H1 (cell line): Measurements from ENCODE around the gene DENND4A. TPM values are rescaled to one million over a fixed set of nuclear protein-coding genes. Genes with fewer than 3 reads are reported as not detected.

Source experiments
- CTCF ChIA-PET: fragments of 300-600 bp; sonication (Branson Sonifier 250); formaldehyde crosslinking; loops from one replicate; lab custom pipeline; 2021; ENCODE audit not compliant: partially characterized antibody; lab: Charles Lee
- POLR2A ChIA-PET: fragments of 300-600 bp; sonication (Branson Sonifier 250); formaldehyde crosslinking; loops from one replicate; lab custom pipeline; 2021; ENCODE audit warnings: inconsistent platforms; ENCODE audit not compliant: partially characterized antibody; lab: Charles Lee
- DNase-seq, 2 experiments: peaks; one replicate each; pipeline versions ENCODE4 v3.0.0 to v3.0.0-alpha.2; 2010 to 2022; ENCODE audit warnings: low spot score in 2 of 2, low read depth in 1 of 2, mixed read lengths in 1 of 2
- FAIRE-seq: peaks from 2 replicates; lab custom pipeline; 2011; peaks lifted over from hg19 to GRCh38; lab: Jason Lieb, UNC
- H2AFZ ChIP-seq: 2 replicates; pipeline ENCODE4 v1.8.1; 2012; ENCODE audit warnings: low read length, inconsistent platforms
- H2AK5ac ChIP-seq: 2 replicates; pipeline ENCODE4 v1.6.1; 2013; ENCODE audit warnings: low read depth, low read length
- H2BK120ac ChIP-seq: replicated peaks from 2 replicates; pipeline ENCODE3; 2013; ENCODE audit warnings: low read depth, low read length, inconsistent platforms
- H2BK12ac ChIP-seq: 2 replicates; pipeline ENCODE4 v1.6.1; 2013; ENCODE audit warnings: low read depth, low read length
- H2BK15ac ChIP-seq: 2 replicates; pipeline ENCODE4 v1.6.1; 2013; ENCODE audit warnings: low read length
- H2BK20ac ChIP-seq: 2 replicates; pipeline ENCODE4 v1.6.1; 2013; ENCODE audit warnings: low read length
- H2BK5ac ChIP-seq: 2 replicates; pipeline ENCODE4 v1.6.1; 2013; ENCODE audit warnings: low read depth, low read length
- H3K14ac ChIP-seq: 2 replicates; pipeline ENCODE4 v1.6.1; 2013; ENCODE audit warnings: inconsistent platforms; ENCODE audit not compliant: insufficient read length
- H3K18ac ChIP-seq: 2 replicates; pipeline ENCODE4 v1.6.1; 2013; ENCODE audit warnings: low read length; ENCODE audit errors: extremely low read depth
- H3K23ac ChIP-seq: 2 replicates; pipeline ENCODE4 v1.6.1; 2013; ENCODE audit warnings: inconsistent platforms; ENCODE audit not compliant: insufficient read length
- H3K23me2 ChIP-seq: 2 replicates; pipeline ENCODE4 v1.6.1; 2013; ENCODE audit warnings: low read depth, low read length
- H3K27ac ChIP-seq: 2 replicates; pipeline ENCODE4 v1.6.1; 2011; ENCODE audit warnings: low read depth, low read length, inconsistent platforms
- H3K27me3 ChIP-seq, 4 experiments: replicated peaks in 1 of 4; 1 replicate in 1 of 4; 2 replicates in 3 of 4; pipeline versions ENCODE4 v1.6.1 to v1.8.1; 2011 to 2013; ENCODE audit warnings: low read length in 3 of 4, mild to moderate bottlenecking in 3 of 4, inconsistent platforms in 2 of 4, mixed read lengths in 2 of 4, moderate library complexity in 1 of 4; ENCODE audit not compliant: control insufficient read depth in 3 of 4, insufficient read depth in 3 of 4; ENCODE audit errors: extremely low read depth in 1 of 4
- H3K36me3 ChIP-seq, 4 experiments: 2 replicates each; pipeline versions ENCODE4 v1.6.1 to v1.8.1; 2011 to 2013; ENCODE audit warnings: mild to moderate bottlenecking in 4 of 4, low read length in 3 of 4, moderate library complexity in 2 of 4, control low read depth in 1 of 4, inconsistent platforms in 1 of 4; ENCODE audit not compliant: insufficient read depth in 4 of 4, control insufficient read depth in 2 of 4
- H3K4ac ChIP-seq: replicated peaks from 2 replicates; pipeline ENCODE3; 2013; ENCODE audit warnings: low read length, low read depth, mixed read lengths, inconsistent platforms; ENCODE audit not compliant: insufficient read length
- H3K4me1 ChIP-seq, 4 experiments: replicated peaks in 1 of 4; 1 replicate in 1 of 4; 2 replicates in 3 of 4; pipeline versions ENCODE4 v1.6.1 to v1.8.1; 2011 to 2013; ENCODE audit warnings: low read length in 3 of 4, inconsistent platforms in 2 of 4, mixed read lengths in 1 of 4; ENCODE audit not compliant: insufficient read depth in 4 of 4, control insufficient read depth in 3 of 4
- H3K4me2 ChIP-seq, 2 experiments: 2 replicates each; pipeline versions ENCODE4 v1.6.1 to v1.8.1; 2011 to 2013; ENCODE audit warnings: low read depth in 2 of 2, low read length in 2 of 2, control low read depth in 1 of 2, inconsistent platforms in 1 of 2, mild to moderate bottlenecking in 1 of 2; ENCODE audit not compliant: insufficient read depth in 1 of 2
- H3K4me3 ChIP-seq, 4 experiments: fragments of 200-600, 300-600 bp in 1 of 4; sonication (generic), shearing (Covaris generic), sonication (Bioruptor Twin) in 1 of 4; 2 replicates each; pipeline versions ENCODE4 v1.5.1 to v1.8.1; 2011 to 2016; ENCODE audit warnings: low read length in 4 of 4, low read depth in 3 of 4, control low read depth in 2 of 4, inconsistent platforms in 2 of 4, mild to moderate bottlenecking in 2 of 4, mixed read lengths in 1 of 4, moderate library complexity in 1 of 4; ENCODE audit not compliant: insufficient read depth in 2 of 4; ENCODE audit errors: extremely low read depth in 1 of 4
- H3K56ac ChIP-seq: replicated peaks from 2 replicates; pipeline ENCODE3; 2013; ENCODE audit warnings: low read depth, mild to moderate bottlenecking, mixed read lengths, low read length, inconsistent platforms; ENCODE audit not compliant: insufficient read length
- H3K79me1 ChIP-seq: 2 replicates; pipeline ENCODE4 v1.6.1; 2013; ENCODE audit warnings: low read depth, low read length, control low read depth
- H3K79me2 ChIP-seq, 2 experiments: 2 replicates each; pipeline versions ENCODE4 v1.6.1 to v1.8.1; 2012 to 2013; ENCODE audit warnings: low read length in 2 of 2, mild to moderate bottlenecking in 2 of 2, inconsistent platforms in 1 of 2; ENCODE audit not compliant: insufficient read depth in 2 of 2, control insufficient read depth in 1 of 2
- H3K9ac ChIP-seq, 4 experiments: replicated peaks in 1 of 4; 1 replicate in 1 of 4; 2 replicates in 3 of 4; pipeline versions ENCODE4 v1.6.1 to v1.8.1; 2011 to 2013; ENCODE audit warnings: low read depth in 3 of 4, low read length in 3 of 4, control low read depth in 2 of 4, mild to moderate bottlenecking in 2 of 4, moderate library complexity in 2 of 4, inconsistent platforms in 1 of 4; ENCODE audit errors: extremely low read depth in 1 of 4
- H3K9me3 ChIP-seq, 2 experiments: 2 replicates each; pipeline versions ENCODE4 v1.6.1 to v1.8.1; 2012 to 2013; ENCODE audit warnings: mild to moderate bottlenecking in 2 of 2, moderate library complexity in 2 of 2, control low read depth in 1 of 2, inconsistent platforms in 1 of 2, low read depth in 1 of 2, low read length in 1 of 2, mixed read lengths in 1 of 2; ENCODE audit not compliant: insufficient read depth in 2 of 2
- H4K20me1 ChIP-seq, 2 experiments: replicated peaks in 1 of 2; 2 replicates each; pipeline versions ENCODE3 to v1.8.1; 2011 to 2013; ENCODE audit warnings: inconsistent platforms in 2 of 2, low read length in 2 of 2, mild to moderate bottlenecking in 1 of 2; ENCODE audit not compliant: insufficient read depth in 2 of 2, control insufficient read depth in 1 of 2
- H4K5ac ChIP-seq: 2 replicates; pipeline ENCODE4 v1.6.1; 2013; ENCODE audit warnings: low read length, low read depth, mixed read lengths, inconsistent platforms; ENCODE audit not compliant: insufficient read length
- H4K8ac ChIP-seq: 2 replicates; pipeline ENCODE4 v1.8.0; 2013; ENCODE audit warnings: mild to moderate bottlenecking, moderate library complexity, low read length, inconsistent platforms; ENCODE audit not compliant: insufficient read depth; ENCODE audit errors: extremely low read depth
- H4K91ac ChIP-seq: replicated peaks from 2 replicates; pipeline ENCODE3; 2013; ENCODE audit warnings: low read length, mixed read lengths, inconsistent platforms; ENCODE audit not compliant: insufficient read length
- ASH2L ChIP-seq: fragments of 200-600, 300-600 bp; sonication (generic); IDR thresholded peaks from one replicate; pipeline ENCODE4 v1.7.1; 2017; ENCODE audit warnings: low read length
- BACH1 ChIP-seq: IDR thresholded peaks from 2 replicates; pipeline ENCODE4 v1.6.1; 2012; ENCODE audit warnings: low read length, improper control_type of control experiment
- EP300 ChIP-seq, 2 experiments: IDR thresholded peaks; 1 replicate in 1 of 2; 2 replicates in 1 of 2; pipeline ENCODE4 v1.6.1; 2011 to 2012; ENCODE audit warnings: low read depth in 2 of 2, low read length in 2 of 2, mild to moderate bottlenecking in 2 of 2, borderline replicate concordance in 1 of 2, inconsistent platforms in 1 of 2, moderate library complexity in 1 of 2
- GABPA ChIP-seq: IDR thresholded peaks from 2 replicates; pipeline ENCODE4 v1.6.1; 2011; ENCODE audit warnings: mild to moderate bottlenecking, low read length, moderate library complexity, borderline replicate concordance; ENCODE audit not compliant: insufficient read depth
- JUN ChIP-seq: IDR thresholded peaks from 2 replicates; pipeline ENCODE4 v1.6.1; 2011; ENCODE audit warnings: low read depth, mild to moderate bottlenecking, improper control_type of control experiment, low read length
- NRF1 ChIP-seq: IDR thresholded peaks from 2 replicates; pipeline ENCODE4 v1.6.1; 2011; ENCODE audit warnings: mild to moderate bottlenecking, low read depth, low read length, improper control_type of control experiment
- SAP30 ChIP-seq: fragments of 300-600 bp; sonication (generic); IDR thresholded peaks from 2 replicates; pipeline ENCODE4 v1.7.1; 2012; ENCODE audit warnings: low read length, moderate library complexity, mild to moderate bottlenecking, inconsistent platforms; ENCODE audit not compliant: insufficient read depth, insufficient replicate concordance
- SIRT6 ChIP-seq: IDR thresholded peaks from one replicate; pipeline ENCODE4 v1.7.1; 2012; ENCODE audit warnings: low read length, inconsistent platforms
- YY1 ChIP-seq: IDR thresholded peaks from 2 replicates; pipeline ENCODE4 v1.6.1; 2011; ENCODE audit warnings: low read depth, mild to moderate bottlenecking, low read length
- WGBS, 2 experiments: shearing (Covaris generic) in 1 of 2; methylation state at CpG; one replicate each; pipeline versions ENCODE4 v1.1.6 to v1.1.7; 2013 to 2015; ENCODE audit warnings: low lambda C conversion rate in 2 of 2, mixed read lengths in 2 of 2, inconsistent platforms in 1 of 2, low coverage in 1 of 2, missing lambda C conversion rate in 1 of 2; ENCODE audit not compliant: insufficient replicate concordance in 2 of 2, insufficient coverage in 1 of 2, insufficient read length in 1 of 2; ENCODE audit errors: extremely low coverage in 1 of 2, missing lambda C conversion rate in 1 of 2; 5-methylcytosine and 5-hydroxymethylcytosine counted together
- long read RNA-seq, 2 experiments: library from RNA in 1 of 2; library from capped mRNA in 1 of 2; stranded (forward); transcript quantifications; one replicate each; pipeline ENCODE4 v2.0.0, GENCODE V29; 2021; ENCODE audit warnings: inconsistent platforms in 1 of 2
- polyA minus RNA-seq, 3 experiments: library from RNA; depleted of rRNA, polyadenylated mRNA; stranded (reverse); fragments of >200 nt; gene quantifications; 1 replicate in 2 of 3; 2 replicates in 1 of 3; pipeline ENCODE4 v1.2.3, GENCODE V29; 2011
- polyA plus RNA-seq, 7 experiments: library from polyadenylated mRNA; depleted of rRNA in 3 of 7; stranded (reverse) in 5 of 7; unstranded in 2 of 7; fragments of >200 nt in 5 of 7; fragments of 200-250 nt in 2 of 7; gene quantifications; 1 replicate in 5 of 7; 2 replicates in 1 of 7; 4 replicates in 1 of 7; pipeline versions ENCODE4 v1.2.1 to v1.2.3, GENCODE V29; 2011 to 2013; ENCODE audit warnings: missing spikeins in 2 of 7, mixed read lengths in 2 of 7
- total RNA-seq: library from RNA; stranded (reverse); fragmentation: NEBNext Ultra II Directional; extraction: Animal tissue kit (Norgen Biotek cat#: 25700); gene quantifications from 2 replicates; pipeline ENCODE4 v1.2.1, GENCODE V29; 2021

The DENND4A gene
- total RNA-seq (4.7 and 6.1 TPM in 2 replicates), polyA plus RNA-seq (2011; rRNA removed) (0.86 and 1.3 TPM in 2 replicates), polyA minus RNA-seq (2011; rRNA and poly(A)+ RNA removed) (8.1 and 11.8 TPM in 2 replicates)
- polyA plus RNA-seq (2011; cell fraction: cytosol; rRNA removed), result 1.5 TPM
- 1.3 TPM for polyA plus RNA-seq (2011; cell fraction: nucleus; rRNA removed)
- polyA plus RNA-seq (2012, experiment 1 of 2), result 1.3 to 3.0 TPM (median 1.9 TPM) in 4 replicates
- 0.07 TPM for polyA plus RNA-seq (2012, experiment 2 of 2)
- 3.0 TPM for polyA plus RNA-seq (2013, experiment 1 of 2)
- 2.7 TPM for polyA plus RNA-seq (2013, experiment 2 of 2)
- polyA minus RNA-seq (2011; cell fraction: cytosol; rRNA and poly(A)+ RNA removed), result 3.9 TPM
- 16.4 TPM for polyA minus RNA-seq (2011; cell fraction: nucleus; rRNA and poly(A)+ RNA removed)
- long read RNA-seq, experiment 1, partial matches to known transcripts, result 2 of 5 reads
- long read RNA-seq, experiment 1, other reads (novel, unspliced or antisense), result 3 of 5 reads
- long read RNA-seq, experiment 2, result 0 reads

DNA sequence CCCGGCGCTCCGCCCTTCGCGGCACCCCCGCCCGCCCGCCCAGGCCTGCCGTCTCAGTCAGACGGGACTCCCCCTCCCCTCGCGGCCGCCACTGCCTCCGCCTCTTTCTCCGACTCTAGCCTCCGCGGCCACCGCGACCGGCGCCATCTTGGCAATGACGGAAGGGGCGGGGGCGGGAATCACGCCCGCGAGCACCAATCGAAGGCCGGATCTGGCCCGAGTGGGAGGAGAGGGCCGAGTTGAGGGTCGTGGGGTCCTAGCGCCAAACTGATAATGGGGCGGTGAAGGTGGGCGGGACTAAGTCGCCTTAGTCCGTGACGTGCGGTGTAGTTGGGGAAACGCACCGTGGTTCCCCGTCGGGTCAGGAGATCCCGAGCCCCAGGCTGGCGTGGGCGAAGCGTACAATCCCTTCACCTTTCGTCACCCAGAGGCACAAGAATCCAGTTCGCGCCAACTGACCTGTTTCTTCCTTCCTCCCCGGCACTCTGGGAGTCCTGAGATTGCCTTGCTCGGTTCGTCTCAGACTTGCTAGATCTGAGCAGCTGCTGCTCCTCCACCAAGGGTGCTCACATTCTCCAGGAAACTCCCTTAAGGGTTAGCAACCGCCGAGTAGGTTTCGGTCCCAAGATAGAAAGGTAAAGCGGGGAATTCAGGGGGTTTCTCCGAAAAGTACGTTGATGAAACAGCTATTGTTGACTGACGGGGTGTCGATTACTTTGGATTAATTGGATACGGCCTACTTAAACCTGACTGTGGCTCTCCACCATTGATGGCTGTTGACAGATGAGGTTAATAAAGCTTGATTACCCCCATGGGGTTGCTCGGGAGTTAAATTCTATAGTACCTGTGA is at the start of gene DENND4A:
Gene DENND4A (minus strand): TSS at position 156 of the 850 bp plus-strand sequence. CDS start 35,843 bp downstream, outside the sequence.
- Histone ChIP-seq H4K20me1 (no peaks in the 10 kb centered on the region), H3K27me3 (no peaks in the 10 kb centered on the region), H3K18ac (peak within 1 kb of the TSS; percentile 42; the same call in 1 of the 2 replicates), H3K9ac (peak within 1 kb of the TSS in 3 of 4 experiments; percentile 83 to 88 (median 85); a peak in 6 of 7 replicates), H2BK12ac (peak within 1 kb of the TSS; percentile 70; the same call in 1 of the 2 replicates), H2BK120ac (no peak within 1 kb of the TSS), H3K14ac (no peak within 1 kb of the TSS), H3K4me3 (peak within 1 kb of the TSS; percentile 59 to 99 (median 98)), H4K91ac (no peak within 1 kb of the TSS), H3K36me3 (no peaks in the 10 kb centered on the region), H3K4ac (no peak within 1 kb of the TSS), H3K79me1 (no peaks in the 10 kb centered on the region), H3K56ac (peak within 1 kb of the TSS; percentile 27), H3K23ac (no peak within 1 kb of the TSS), H3K23me2 (peaks cover 2% of the 10 kb centered on the region), H3K4me2 (peak within 1 kb of the TSS; percentile 66 to 84), H3K4me1 (peaks cover 0 to 2% (median 0%) of the 10 kb centered on the region in 4 experiments; a peak in 4 of 7 replicates), H2BK20ac (no peak within 1 kb of the TSS), H2BK15ac (peak within 1 kb of the TSS; percentile 73; the same call in 1 of the 2 replicates), H3K9me3 (no peaks in the 10 kb centered on the region), H2AFZ (peak within 1 kb of the TSS; percentile 99), H3K79me2 (no peaks in the 10 kb centered on the region), H4K5ac (peak within 1 kb of the TSS; percentile 68), H3K27ac (peak within 1 kb of the TSS; percentile 70), H2BK5ac (peak within 1 kb of the TSS; percentile 83), H2AK5ac (no peak within 1 kb of the TSS), H4K8ac (peak within 1 kb of the TSS; percentile 54; the same call in 1 of the 2 replicates)
- 4% methylated on average over 35 of the region's 63 CpGs; no CpG with 5 or more reads in 1 of the 2 experiments for WGBS, 2 experiments
- FAIRE-seq, result no peak
- CTCF ChIA-PET, result interaction anchor here (0.6 to 1.3 kb wide), 5 partner anchors 9 to 547 kb away, joined by 3 to 4 read pairs (median 3); partner anchors contain the start of gene RAB11A
- peak; percentile 85 to 94 for DNase-seq
- POLR2A ChIA-PET, result interaction anchor here (1.6 kb wide), 1 partner anchor 77 kb away, joined by 6 read pairs; the partner anchor contains the start of gene RAB11A
- TF ChIP-seq YY1, result peak; percentile 96
- TF ChIP-seq SIRT6, result no peak
- no peak for TF ChIP-seq JUN
- no peak for TF ChIP-seq NRF1
- peak; percentile 51 for TF ChIP-seq BACH1
- peak in 1 of 2 experiments; percentile 63; a peak in 1 of 3 replicates for TF ChIP-seq EP300 (IDR thresholded peaks at IDR 0.05; ENCODE audit: borderline replicate concordance in 1 of 2, low read depth in 2 of 2, low read length in 2 of 2)
- no peak for TF ChIP-seq SAP30
- peak; percentile 95 for TF ChIP-seq ASH2L
- TF ChIP-seq GABPA, result no peak
